Body of pancreas (tissue), 4 donors: ENCODE data around the gene AFDN.

Experiments
- POLR2A ChIP-seq, 3 donors: fragments of 450-650 bp; IDR thresholded peaks; one replicate each; pipeline ENCODE4 v1.6.1; 2016; ENCODE audit warnings: antibody characterized with exemption in 3 of 3, mild to moderate bottlenecking in 2 of 3
- TF ChIP-seq, protein P1 (sequence below), 7 experiments: fragments of 450-650 bp in 4 of 7; fragments of 200-600 bp in 3 of 7; sonication (generic) in 3 of 7; IDR thresholded peaks; one replicate each; pipeline ENCODE4 v1.5.1; 2016 to 2019; ENCODE audit warnings: antibody characterized with exemption in 7 of 7

DNA sequence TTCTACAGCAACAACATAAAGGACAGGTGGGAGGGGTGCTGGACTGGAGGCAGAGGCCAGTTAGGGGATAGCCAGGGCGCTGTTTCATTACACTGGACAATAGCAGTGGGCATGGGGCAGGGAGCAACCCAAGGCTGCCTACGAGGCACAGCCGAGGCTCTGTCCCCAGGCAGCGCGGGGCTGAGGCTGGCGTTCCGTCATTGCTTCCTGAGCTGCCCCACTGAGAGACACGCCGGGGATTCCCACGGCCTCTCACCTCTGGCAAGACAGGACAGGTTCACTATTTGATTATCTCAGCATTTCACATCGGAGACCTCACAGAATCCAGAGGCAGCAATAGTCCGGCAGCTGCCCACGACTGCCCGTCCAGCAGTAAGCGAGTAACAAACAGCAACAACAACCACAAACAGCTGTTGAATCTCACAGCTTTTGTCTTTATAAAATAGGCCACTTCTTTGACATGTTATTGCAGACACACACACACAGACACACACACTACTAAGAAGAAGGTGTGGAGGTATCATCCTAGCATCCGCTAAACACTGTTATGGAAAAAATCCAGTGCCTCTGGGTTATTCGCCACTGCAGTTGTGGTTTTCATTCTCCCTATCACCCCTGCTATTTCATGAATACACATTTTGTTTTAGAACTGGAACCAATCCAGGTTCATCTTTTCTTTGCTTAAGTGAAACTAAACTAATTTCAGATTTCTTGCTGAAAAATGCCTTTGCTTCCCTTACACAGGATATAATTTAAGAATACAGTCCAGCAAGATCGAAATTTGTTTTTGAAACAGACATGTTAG lies 190.2 kb downstream of the AFDN start:
- TF ChIP-seq, protein P1, sequence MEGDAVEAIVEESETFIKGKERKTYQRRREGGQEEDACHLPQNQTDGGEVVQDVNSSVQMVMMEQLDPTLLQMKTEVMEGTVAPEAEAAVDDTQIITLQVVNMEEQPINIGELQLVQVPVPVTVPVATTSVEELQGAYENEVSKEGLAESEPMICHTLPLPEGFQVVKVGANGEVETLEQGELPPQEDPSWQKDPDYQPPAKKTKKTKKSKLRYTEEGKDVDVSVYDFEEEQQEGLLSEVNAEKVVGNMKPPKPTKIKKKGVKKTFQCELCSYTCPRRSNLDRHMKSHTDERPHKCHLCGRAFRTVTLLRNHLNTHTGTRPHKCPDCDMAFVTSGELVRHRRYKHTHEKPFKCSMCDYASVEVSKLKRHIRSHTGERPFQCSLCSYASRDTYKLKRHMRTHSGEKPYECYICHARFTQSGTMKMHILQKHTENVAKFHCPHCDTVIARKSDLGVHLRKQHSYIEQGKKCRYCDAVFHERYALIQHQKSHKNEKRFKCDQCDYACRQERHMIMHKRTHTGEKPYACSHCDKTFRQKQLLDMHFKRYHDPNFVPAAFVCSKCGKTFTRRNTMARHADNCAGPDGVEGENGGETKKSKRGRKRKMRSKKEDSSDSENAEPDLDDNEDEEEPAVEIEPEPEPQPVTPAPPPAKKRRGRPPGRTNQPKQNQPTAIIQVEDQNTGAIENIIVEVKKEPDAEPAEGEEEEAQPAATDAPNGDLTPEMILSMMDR (IDR thresholded peaks at IDR 0.05): no peak
- no peak for TF ChIP-seq POLR2A (IDR thresholded peaks at IDR 0.05)
